Testis (tissue), 3 donors: Measurements from ENCODE around the gene PCCB. TPM values are rescaled to one million over a fixed set of nuclear protein-coding genes. Genes with fewer than 3 reads are reported as not detected.

Source experiments
- DNase-seq: peaks from one replicate; pipeline ENCODE4 v3.0.0-alpha.2; 2019
- H3K27ac ChIP-seq, 2 donors: fragments of 200-600 bp; sonication (generic); one replicate each; pipeline ENCODE4 v1.5.1; 2019
- H3K27me3 ChIP-seq: fragments of 200-600 bp; sonication (generic); one replicate; pipeline ENCODE4 v1.5.1; 2019
- H3K36me3 ChIP-seq: fragments of 200-600 bp; sonication (generic); one replicate; pipeline ENCODE4 v1.5.1; 2017; ENCODE audit warnings: low read depth; ENCODE audit errors: missing control alignments
- H3K4me1 ChIP-seq: fragments of 200-600 bp; sonication (generic); one replicate; pipeline ENCODE4 v1.5.1; 2019
- H3K4me3 ChIP-seq, 2 donors: fragments of 200-600 bp; sonication (generic); one replicate each; pipeline ENCODE4 v1.5.1; 2017 to 2019
- H3K9me3 ChIP-seq: fragments of 200-600 bp; sonication (generic); one replicate; pipeline ENCODE4 v1.5.1; 2017
- CTCF ChIP-seq, 3 experiments: fragments of 450-650 bp in 2 of 3; fragments of 200-600 bp in 1 of 3; sonication (generic) in 1 of 3; IDR thresholded peaks; one replicate each; pipeline ENCODE4 v1.5.1; 2016 to 2019; ENCODE audit warnings: antibody characterized with exemption in 3 of 3, mild to moderate bottlenecking in 2 of 3, moderate library complexity in 1 of 3
- POLR2A ChIP-seq: fragments of 450-650 bp; IDR thresholded peaks from one replicate; pipeline ENCODE4 v1.6.1; 2017; ENCODE audit warnings: antibody characterized with exemption, mild to moderate bottlenecking, moderate library complexity
- WGBS, 2 donors: methylation state at CpG; one replicate each; pipeline ENCODE4 v1.1.5; 2018; 5-methylcytosine and 5-hydroxymethylcytosine counted together
- intact Hi-C: fragments of 100-400 bp; cut with DNase I; formaldehyde crosslinking; loops from one replicate; pipeline ENCODE4 v1.15.1; 2023; ENCODE audit warnings: low total_unique reads
- polyA plus RNA-seq: library from polyadenylated mRNA; stranded (reverse); fragments of 350-450 nt; fragmentation: Illumina TruSeq; extraction: RNeasy Lipid Tissue Mini Kit (QIAGEN cat#74804); gene quantifications from one replicate; pipeline ENCODE4 v1.2.3, GENCODE V29; 2014; ENCODE audit warnings: low read depth, low replicate concordance; ENCODE audit not compliant: insufficient read depth
- total RNA-seq, 2 donors: library from RNA; depleted of rRNA; stranded (reverse); fragments of >200 nt; gene quantifications; one replicate each; pipeline ENCODE4 v1.2.3, GENCODE V29; 2016

The PCCB gene
- total and polyA plus RNA-seq, 3 donors from 2014 or later = 81.7 to 96.2 (median 91.8) TPM

GRCh38 chr3:136297826-136298225, 47.7 kb downstream of the PCCB start:
- DNase-seq = no peak
- no peaks in the 10 kb centered on the region for H3K9me3 ChIP-seq
- no peaks in the 10 kb centered on the region for H3K4me1 ChIP-seq
- H3K36me3 ChIP-seq = no peaks in the 10 kb centered on the region
- intact Hi-C loops = no loop called here
- H3K27me3 ChIP-seq = no peaks in the 10 kb centered on the region
- no peak for TF ChIP-seq POLR2A
- TF ChIP-seq CTCF (IDR thresholded peaks at IDR 0.05) = no peak
- WGBS, 2 donors = 98% methylated on average over 8 of the region's 8 CpGs
- no peak overlapping the region for H3K4me3 ChIP-seq
- no peak overlapping the region for H3K27ac ChIP-seq

GRCh38 chr3:136300444-136300843, 50.3 kb downstream of the PCCB start:
- no peaks in the 10 kb centered on the region for H3K27me3 ChIP-seq
- H3K4me3 ChIP-seq = no peak overlapping the region
- no peak for DNase-seq
- no peak overlapping the region for H3K27ac ChIP-seq
- WGBS, 2 donors = 62% methylated on average over 2 of the region's 2 CpGs
- TF ChIP-seq CTCF (IDR thresholded peaks at IDR 0.05) (no peak), POLR2A (no peak)
- intact Hi-C loops = no loop called here
- no peaks in the 10 kb centered on the region for H3K4me1 ChIP-seq
- no peaks in the 10 kb centered on the region for H3K36me3 ChIP-seq
- no peaks in the 10 kb centered on the region for H3K9me3 ChIP-seq

DNA sequence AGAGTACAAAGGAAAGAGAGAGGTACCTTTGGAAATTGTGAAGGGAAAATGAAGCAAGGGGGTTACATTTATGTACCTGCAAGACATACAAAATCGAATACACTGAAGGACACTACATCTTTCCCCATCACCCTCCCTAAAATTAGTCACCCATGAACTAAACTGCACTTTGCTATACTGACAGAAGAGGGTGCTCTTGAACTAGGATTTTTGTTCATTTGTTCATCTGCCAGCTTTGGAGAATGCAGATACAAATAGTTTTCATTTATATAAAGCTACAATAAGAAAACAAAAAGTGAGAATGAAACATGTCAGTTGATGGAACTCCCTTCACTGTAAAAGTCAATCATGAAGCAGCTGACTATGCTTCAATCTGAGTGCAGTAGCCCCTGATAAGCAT, 55.7 kb downstream of the PCCB start:
- H3K27ac ChIP-seq = no peak overlapping the region
- no peaks in the 10 kb centered on the region for H3K9me3 ChIP-seq
- no peaks in the 10 kb centered on the region for H3K27me3 ChIP-seq
- no peak for DNase-seq
- intact Hi-C loops = no loop called here
- TF ChIP-seq CTCF (IDR thresholded peaks at IDR 0.05) = no peak
- TF ChIP-seq POLR2A = no peak
- no peaks in the 10 kb centered on the region for H3K4me1 ChIP-seq
- no peaks in the 10 kb centered on the region for H3K36me3 ChIP-seq
- no CpG with 5 or more reads among the region's 1 CpG for WGBS, 2 donors
- H3K4me3 ChIP-seq = no peak overlapping the region

DNA sequence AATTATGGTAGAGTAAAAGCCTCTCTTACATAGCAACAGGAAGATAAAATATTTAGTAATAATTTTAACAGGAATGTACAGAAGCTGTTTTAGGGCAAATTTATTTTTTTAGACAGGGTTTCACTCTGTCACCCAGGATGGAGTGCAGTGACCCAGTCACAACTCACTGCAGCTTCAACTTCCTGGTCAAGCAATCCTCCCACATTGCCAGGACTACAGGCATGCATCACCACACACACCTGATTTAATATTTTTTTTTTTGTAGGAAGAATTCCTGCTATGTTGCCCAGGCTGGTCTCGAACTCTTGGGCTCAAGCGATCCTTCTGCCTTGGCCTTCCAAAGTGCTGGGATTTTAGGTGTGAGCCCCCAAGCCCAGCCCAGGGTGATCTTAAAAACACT, 61.1 kb downstream of the PCCB start:
- intact Hi-C loops = no loop called here
- no peaks in the 10 kb centered on the region for H3K4me1 ChIP-seq
- no peaks in the 10 kb centered on the region for H3K9me3 ChIP-seq
- H3K4me3 ChIP-seq = no peak overlapping the region
- H3K27ac ChIP-seq = no peak overlapping the region
- WGBS, 2 donors = 92 to 98% methylated on average over 2 of the region's 2 CpGs
- H3K36me3 ChIP-seq = no peaks in the 10 kb centered on the region
- H3K27me3 ChIP-seq = no peaks in the 10 kb centered on the region
- DNase-seq = no peak
- TF ChIP-seq POLR2A (no peak), CTCF (IDR thresholded peaks at IDR 0.05) (no peak)

DNA sequence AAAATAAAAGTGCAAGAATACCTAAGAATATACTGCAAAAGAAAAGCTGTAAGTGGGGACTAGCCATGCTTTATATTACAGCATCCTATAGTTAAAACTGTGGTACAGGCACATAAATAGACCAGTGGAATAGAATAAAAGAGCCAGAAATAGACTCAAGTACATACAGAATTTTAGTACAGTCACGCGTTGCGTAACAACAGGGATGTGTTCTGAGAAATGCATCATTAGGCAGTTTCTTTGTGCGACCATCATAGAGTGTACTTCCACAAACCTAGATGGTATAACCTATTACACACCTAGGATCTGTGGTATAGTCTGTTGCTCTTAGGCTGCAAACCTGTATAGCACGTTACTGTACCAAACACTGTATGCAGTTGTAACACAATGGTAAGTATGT, 61.8 kb downstream of the PCCB start:
- intact Hi-C loops = no loop called here
- no peaks in the 10 kb centered on the region for H3K9me3 ChIP-seq
- H3K27me3 ChIP-seq = no peaks in the 10 kb centered on the region
- no peak for TF ChIP-seq CTCF (IDR thresholded peaks at IDR 0.05)
- TF ChIP-seq POLR2A = no peak
- WGBS, 2 donors = 88 to 93% methylated on average over 5 of the region's 5 CpGs
- no peaks in the 10 kb centered on the region for H3K36me3 ChIP-seq
- no peak for DNase-seq
- H3K4me1 ChIP-seq = no peaks in the 10 kb centered on the region
- H3K27ac ChIP-seq = no peak overlapping the region
- no peak overlapping the region for H3K4me3 ChIP-seq
